Chondrocyte (in vitro differentiated cells): ENCODE data around the gene SLC22A1. TPM values are rescaled to one million over a fixed set of nuclear protein-coding genes. Genes with fewer than 3 reads are reported as not detected.

ENCODE experiments used
- DNase-seq: peaks from one replicate; pipeline ENCODE4 v3.0.0; 2021; ENCODE audit warnings: mixed read lengths, low spot score
- H3K27ac Mint-ChIP-seq: one replicate; pipeline ENCODE4 v1.8.0; 2021; ENCODE audit warnings: mild to moderate bottlenecking, moderate library complexity, mixed read lengths; ENCODE audit not compliant: unreplicated experiment
- H3K27me3 Mint-ChIP-seq: 2 replicates; pipeline ENCODE4 v1.8.0; 2021; ENCODE audit warnings: low read depth, mixed read lengths
- H3K36me3 Mint-ChIP-seq: 2 replicates; pipeline ENCODE4 v1.8.0; 2021; ENCODE audit warnings: low read depth, mixed read lengths
- H3K4me1 Mint-ChIP-seq: 2 replicates; pipeline ENCODE4 v1.8.0; 2021; ENCODE audit warnings: low read depth, mild to moderate bottlenecking, mixed read lengths
- H3K4me3 Mint-ChIP-seq: one replicate; pipeline ENCODE4 v1.8.0; 2021; ENCODE audit warnings: mild to moderate bottlenecking, moderate library complexity, mixed read lengths; ENCODE audit not compliant: unreplicated experiment
- H3K9me3 Mint-ChIP-seq: 2 replicates; pipeline ENCODE4 v1.8.0; 2021; ENCODE audit warnings: low read depth, mixed read lengths
- total RNA-seq: library from RNA; stranded (reverse); gene quantifications from 3 replicates; pipeline ENCODE4 v1.2.1, GENCODE V29; 2021
- TF ChIP-seq, protein P1 (sequence below): fragments of 200-600 bp; sonication (generic); IDR thresholded peaks from 2 replicates; pipeline ENCODE4 v1.5.0; 2021; ENCODE audit warnings: antibody characterized with exemption, mild to moderate bottlenecking, moderate library complexity

SLC22A1 gene
- total RNA-seq, 1 donor from 2014 or later = 2.9 TPM

DNA sequence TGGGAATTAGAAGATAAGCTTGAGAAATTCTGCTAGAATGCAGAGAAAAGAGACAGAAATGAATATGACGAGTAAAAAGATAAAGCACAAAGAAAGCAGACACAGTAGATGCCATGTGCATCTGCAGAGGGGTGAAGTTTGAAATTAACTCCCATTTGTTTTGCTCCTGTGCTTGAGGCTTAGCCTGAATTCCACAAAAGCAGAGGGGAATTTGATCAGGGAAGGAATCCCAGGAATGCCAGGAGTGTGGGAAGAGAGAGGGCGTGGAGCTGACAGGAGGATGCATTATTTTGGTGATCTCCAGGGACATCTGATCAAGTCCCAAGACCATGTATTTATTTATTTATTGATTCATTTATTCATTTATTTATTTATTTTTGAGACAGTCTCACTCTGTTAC, 55.6 kb downstream of the SLC22A1 start:
- DNase-seq = no peak
- TF ChIP-seq, protein P1, sequence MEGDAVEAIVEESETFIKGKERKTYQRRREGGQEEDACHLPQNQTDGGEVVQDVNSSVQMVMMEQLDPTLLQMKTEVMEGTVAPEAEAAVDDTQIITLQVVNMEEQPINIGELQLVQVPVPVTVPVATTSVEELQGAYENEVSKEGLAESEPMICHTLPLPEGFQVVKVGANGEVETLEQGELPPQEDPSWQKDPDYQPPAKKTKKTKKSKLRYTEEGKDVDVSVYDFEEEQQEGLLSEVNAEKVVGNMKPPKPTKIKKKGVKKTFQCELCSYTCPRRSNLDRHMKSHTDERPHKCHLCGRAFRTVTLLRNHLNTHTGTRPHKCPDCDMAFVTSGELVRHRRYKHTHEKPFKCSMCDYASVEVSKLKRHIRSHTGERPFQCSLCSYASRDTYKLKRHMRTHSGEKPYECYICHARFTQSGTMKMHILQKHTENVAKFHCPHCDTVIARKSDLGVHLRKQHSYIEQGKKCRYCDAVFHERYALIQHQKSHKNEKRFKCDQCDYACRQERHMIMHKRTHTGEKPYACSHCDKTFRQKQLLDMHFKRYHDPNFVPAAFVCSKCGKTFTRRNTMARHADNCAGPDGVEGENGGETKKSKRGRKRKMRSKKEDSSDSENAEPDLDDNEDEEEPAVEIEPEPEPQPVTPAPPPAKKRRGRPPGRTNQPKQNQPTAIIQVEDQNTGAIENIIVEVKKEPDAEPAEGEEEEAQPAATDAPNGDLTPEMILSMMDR = no peak
- Mint-ChIP-seq H3K36me3 (no peaks in the 10 kb centered on the region), H3K4me3 (no peak overlapping the region), H3K27me3 (peaks cover 6% of the 10 kb centered on the region), H3K27ac (no peak overlapping the region), H3K4me1 (peaks cover 3% of the 10 kb centered on the region), H3K9me3 (no peaks in the 10 kb centered on the region)

DNA sequence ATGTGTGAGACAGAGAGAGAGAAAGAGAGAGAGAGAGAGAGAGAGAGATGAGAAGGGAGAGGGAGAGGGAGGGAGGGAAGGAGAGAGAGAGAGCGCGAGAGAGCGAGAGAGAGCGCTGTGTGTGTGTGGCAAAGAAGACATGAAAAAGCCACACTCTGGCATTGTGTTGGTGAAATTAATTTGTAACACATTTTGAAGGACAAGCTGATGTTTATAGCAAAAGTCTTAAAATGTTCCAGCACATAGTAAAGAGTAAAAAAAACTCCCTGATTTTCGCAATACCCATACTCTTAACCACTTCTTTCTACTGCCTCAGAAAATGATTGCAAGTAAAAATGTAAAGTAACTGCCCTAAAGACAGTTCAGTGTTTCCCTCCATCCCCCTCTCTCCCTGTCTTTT, 56.7 kb downstream of the SLC22A1 start:
- no peak for DNase-seq
- TF ChIP-seq, protein P1 = no peak
- no peak overlapping the region for H3K27ac Mint-ChIP-seq

DNA sequence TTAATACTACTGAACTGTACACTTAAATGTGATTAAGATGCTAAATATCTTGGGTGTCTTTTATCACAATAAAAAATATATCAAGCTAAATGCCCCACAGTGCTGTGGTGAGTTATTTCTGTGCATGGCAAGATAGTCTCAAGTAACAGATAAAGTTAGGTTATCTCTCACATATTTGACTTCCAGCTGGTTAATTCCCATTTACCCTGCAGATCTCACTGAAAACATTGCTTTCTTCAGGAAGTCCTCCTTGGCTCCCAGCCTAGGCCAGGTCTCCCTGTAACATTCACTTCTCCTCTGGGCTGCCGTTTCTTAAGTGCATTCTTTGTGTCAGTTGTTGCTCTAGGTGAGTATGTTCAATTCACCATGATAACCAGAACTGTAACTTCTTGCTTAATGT, 59.1 kb downstream of the SLC22A1 start:
- Mint-ChIP-seq H3K4me3 (no peak overlapping the region), H3K9me3 (peaks cover 5% of the 10 kb centered on the region), H3K27me3 (peaks cover 11% of the 10 kb centered on the region), H3K27ac (no peak overlapping the region), H3K36me3 (peaks cover 2% of the 10 kb centered on the region), H3K4me1 (peaks cover 3% of the 10 kb centered on the region)
- TF ChIP-seq, protein P1 = no peak
- DNase-seq = no peak

More for the DNA sequence above, 56.7 kb downstream of the SLC22A1 start:
- H3K27me3 Mint-ChIP-seq = peaks cover 6% of the 10 kb centered on the region
- H3K4me1 Mint-ChIP-seq = peaks cover 3% of the 10 kb centered on the region
- H3K4me3 Mint-ChIP-seq = no peak overlapping the region
- H3K9me3 Mint-ChIP-seq = no peaks in the 10 kb centered on the region
- no peaks in the 10 kb centered on the region for H3K36me3 Mint-ChIP-seq

DNA sequence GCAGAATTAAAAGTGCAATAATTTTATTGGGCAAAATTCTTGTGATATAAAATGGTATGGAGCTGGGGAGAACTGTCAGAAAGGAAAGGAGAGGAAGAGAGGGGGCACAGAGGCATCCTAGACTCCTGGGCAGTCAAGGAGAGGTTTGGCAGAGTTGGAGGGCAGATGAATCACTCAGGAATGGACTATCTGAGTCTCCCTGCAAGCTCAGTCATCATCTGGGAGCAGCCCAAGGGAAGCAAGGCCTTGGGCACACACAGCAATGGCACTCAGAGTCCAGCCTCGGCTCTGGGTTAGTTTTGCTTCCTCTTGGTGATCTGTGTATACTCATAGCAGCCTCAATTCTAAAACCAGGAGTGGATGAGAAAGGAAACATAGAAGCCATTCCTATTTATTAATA, 67.2 kb downstream of the SLC22A1 start:
- Mint-ChIP-seq H3K27ac (no peak overlapping the region), H3K9me3 (peaks cover 22% of the 10 kb centered on the region), H3K27me3 (peaks cover 9% of the 10 kb centered on the region), H3K36me3 (peaks cover 10% of the 10 kb centered on the region), H3K4me1 (no peaks in the 10 kb centered on the region), H3K4me3 (no peak overlapping the region)
- TF ChIP-seq, protein P1 = no peak
- no peak for DNase-seq

DNA sequence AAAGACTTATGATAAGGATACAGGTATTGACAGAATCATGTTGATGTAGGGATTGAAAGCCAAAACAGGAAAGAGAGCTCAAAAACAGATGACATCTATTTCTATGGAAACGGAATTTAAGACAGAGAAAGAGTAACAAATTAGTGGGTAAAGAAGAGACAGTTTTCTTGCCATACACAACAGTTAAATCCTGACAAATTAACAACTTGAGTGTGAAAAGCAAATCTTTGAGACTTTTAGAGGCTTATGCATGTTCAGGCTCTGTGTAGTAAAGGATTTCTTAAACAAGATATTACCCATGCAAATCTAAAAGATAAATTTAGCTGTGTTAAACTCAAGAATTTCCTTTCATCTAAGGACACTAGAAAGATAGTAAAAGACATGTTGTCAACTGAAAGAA, 68.5 kb downstream of the SLC22A1 start:
- peaks cover 15% of the 10 kb centered on the region for H3K36me3 Mint-ChIP-seq
- no peaks in the 10 kb centered on the region for H3K4me1 Mint-ChIP-seq
- DNase-seq = no peak
- H3K4me3 Mint-ChIP-seq = no peak overlapping the region
- no peak overlapping the region for H3K27ac Mint-ChIP-seq
- peaks cover 3% of the 10 kb centered on the region for H3K27me3 Mint-ChIP-seq
- peaks cover 29% of the 10 kb centered on the region for H3K9me3 Mint-ChIP-seq
- TF ChIP-seq, protein P1 = no peak
